Measurements from ENCODE around the gene HS3ST2.
"Not testable (repeated sequence)": the region's sequence is repeated elsewhere in the genome, so short reads cannot be mapped to it uniquely, and the experiment has no call there.

Gene HS3ST2

GRCh38 chr16:22885951-22886350 is 72.0 kb downstream of the HS3ST2 start:
- DNase-seq = no peak

GRCh38 chr16:22886927-22887326 is 73.0 kb downstream of the HS3ST2 start:
- DNase-seq = no peak

DNA sequence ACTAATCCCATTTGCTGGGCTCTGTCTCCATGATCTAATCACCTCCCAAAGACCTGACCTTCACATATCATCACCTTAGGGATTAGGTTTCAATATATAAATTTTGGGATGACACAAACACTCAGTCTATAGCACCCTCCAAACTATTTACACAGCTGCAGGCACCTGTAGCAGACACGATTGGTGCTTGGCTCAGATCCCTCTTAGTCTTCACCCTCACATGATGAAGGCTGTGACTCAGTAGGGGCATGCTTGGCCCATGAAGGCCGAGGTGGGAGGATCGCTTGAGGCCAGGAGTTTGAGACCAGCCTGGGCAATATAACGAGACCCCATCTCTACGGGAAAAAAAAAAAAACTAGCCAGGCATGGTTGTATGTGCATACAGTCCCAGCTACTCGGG is 73.5 kb downstream of the HS3ST2 start:
- no peak for DNase-seq

DNA sequence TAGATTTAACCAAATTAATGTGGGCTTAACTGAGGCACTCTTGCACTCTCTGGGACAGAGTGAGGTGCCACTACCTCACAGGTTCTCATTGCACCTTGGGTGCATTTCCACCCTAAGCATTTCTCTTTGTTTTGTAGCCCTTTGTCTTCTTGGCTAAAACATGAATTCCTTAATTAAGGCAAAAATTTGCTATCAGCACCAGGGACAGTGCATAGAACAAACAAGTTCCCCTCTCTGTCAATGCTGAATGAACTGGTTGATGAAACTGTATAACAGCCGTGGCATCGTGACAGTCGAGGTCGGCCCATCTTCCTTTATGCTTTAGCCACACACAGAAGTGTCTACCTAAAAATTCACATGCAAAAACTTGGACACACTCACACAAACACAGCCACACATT is 74.8 kb downstream of the HS3ST2 start:
- no peak for DNase-seq

DNA sequence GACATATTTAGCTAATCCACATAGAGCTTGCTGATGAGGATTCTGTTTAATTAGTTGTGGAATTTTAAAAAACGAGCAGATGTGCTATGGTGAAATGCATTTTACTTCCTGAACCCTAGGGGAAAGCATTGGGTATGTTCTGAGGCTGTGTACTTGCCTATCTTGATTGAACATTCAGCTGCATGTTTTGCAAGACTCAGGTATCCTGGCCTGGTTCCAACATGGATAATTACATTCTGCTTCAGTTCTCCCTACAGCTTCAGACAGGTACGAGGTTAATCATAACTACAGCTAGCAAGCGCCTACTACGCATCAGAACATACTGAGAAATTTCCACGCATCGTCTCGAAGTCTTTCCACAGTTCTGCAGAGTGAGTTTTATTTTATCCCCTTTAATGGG is 77.0 kb downstream of the HS3ST2 start:
- DNase-seq = no peak

- DNase-seq = no peak
These were observed 83.2 kb downstream of the HS3ST2 start for GRCh38 chr16:22897184-22897583.

DNA sequence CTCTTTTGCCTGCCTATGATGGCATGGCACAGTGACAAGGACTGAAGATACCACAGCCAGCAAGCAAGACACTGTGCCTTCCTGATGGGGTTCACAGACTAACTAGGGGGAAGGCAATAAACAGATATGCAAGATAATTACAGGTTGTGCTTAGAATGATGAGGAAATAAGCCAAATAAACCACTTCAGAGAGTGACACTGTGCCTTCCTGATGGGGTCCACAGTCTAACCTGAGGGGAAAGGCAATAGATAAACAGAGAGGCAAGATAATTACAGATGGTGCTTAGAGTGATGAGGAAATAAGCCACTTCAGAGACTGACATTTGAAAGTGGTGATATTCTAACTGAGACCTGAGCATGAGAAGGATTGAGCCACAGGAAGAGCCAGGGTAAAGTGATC is 84.2 kb downstream of the HS3ST2 start:
- no peak for DNase-seq

DNA sequence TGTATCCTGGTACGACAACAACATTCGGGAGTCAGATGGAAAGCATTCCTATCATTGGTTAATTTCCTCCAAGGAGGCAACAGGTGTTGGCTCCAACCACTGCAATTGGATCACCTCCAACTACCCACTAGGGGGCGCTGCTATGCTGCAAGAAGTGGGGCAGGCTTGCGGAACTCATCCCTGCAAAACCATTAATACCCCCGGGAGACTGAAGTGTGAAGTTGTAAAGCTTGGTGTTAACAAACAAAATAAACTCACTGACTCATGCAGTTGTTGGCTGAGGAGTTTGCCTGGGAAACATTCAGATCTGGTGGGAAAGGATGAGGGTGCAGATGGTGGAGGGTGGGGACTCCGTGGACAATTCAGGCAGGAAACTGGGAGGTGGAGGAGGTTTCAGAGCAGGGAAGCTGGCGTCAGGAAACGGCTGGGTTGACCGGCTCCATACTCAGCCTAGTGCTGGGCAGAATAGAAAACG is 84.9 kb downstream of the HS3ST2 start:
- peak; percentile 88 for DNase-seq

DNA sequence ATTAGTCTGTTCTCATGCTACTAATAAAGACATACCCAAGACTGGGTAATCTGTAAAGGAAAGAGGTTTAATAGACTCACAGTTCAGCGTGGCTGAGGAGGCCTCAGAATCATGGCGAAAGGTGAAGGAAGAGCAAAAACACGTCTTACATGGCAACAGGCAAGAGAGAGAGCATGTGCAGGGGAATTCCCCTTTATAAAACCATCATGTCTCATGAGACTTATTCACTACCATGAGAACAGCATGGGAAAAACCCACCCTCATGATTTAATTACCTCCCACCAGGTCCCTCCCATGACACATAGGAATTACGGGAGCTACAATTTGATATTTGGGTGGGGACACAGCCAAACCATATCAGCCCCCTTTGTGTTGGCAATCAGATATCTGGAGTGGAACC is 85.6 kb downstream of the HS3ST2 start:
- DNase-seq = not testable (repeated sequence)

DNA sequence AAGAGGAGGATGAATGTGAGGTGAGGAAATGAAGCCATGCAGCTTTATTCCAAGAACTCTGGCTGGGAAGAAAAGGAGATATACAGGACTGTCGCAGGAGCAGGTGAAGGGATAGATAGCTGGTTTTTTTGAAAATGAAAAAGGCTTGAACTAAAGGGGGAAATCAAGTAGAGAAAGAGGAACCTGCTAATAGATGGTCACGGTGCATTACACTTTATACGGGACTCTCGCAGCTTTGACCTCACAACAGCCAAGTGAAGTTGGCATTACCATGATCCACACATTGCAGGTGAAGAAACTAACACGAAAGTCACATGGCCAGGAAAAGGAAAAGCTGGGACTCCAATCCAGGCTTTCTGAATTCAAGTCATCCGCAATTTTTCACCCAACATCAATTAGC is 86.9 kb downstream of the HS3ST2 start:
- no peak for DNase-seq

DNA sequence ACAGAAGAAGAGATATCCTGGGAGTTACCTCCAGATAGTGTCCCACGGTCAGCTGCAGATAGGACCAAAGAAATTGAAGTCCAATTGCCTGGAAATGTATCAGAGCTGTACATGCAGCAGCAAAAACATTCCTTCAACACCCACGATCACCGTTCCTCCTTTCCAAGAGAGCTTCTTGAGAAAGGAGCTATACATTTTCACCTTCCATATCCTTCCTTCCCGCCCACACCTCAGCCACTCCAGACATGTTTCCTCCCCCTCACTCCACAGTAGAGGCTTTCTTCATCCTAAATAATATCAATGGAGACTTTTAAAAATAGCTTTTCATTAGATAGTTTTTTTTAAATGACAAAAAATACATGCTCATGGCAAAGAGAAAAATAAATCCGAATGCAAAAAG is 87.6 kb downstream of the HS3ST2 start:
- no peak for DNase-seq

- DNase-seq = no peak
These were observed 89.8 kb downstream of the HS3ST2 start for GRCh38 chr16:22903716-22904115.

DNA sequence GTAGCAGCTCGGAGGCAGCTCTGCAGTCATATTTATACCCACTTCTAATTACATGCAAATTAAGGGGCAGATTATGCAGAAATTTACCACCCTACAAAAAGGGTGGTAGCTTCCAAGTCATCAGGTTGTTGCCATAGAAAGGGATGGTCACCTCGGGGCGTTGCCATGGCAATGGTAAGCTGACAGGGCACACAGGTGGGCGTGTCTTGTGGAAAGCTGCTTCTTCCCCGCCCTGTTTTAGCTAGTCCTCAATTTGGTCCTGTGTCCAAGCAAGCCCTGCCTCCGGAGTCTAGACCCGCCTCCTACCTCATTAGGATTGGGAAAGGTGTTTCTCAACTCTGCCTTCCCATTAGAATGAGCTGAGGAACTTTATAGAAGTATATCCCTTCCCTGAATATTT is 98.7 kb downstream of the HS3ST2 start:
- no peak for DNase-seq

GRCh38 chr16:22915003-22915402 is 101.0 kb downstream of the HS3ST2 start:
- no peak for DNase-seq

DNA sequence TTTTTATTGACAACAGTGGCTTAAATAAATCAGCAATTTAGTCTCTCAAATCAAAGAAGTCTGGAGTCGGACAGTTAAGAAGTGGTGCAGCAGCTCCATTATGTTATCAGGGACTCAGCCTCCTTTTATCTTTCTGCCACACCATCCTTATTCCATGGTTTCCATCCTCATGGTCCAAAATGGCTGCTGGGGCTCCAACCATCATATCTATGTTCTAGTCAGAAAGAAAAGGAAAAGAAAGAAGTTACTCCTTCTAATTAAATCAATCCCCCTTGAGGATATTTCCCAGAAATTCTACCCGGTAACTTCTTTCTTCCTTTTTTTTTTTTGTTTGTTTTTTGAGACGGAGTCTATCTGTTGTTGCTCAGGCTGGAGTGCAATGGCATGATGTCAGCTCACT is 109.5 kb downstream of the HS3ST2 start:
- DNase-seq = no peak

DNA sequence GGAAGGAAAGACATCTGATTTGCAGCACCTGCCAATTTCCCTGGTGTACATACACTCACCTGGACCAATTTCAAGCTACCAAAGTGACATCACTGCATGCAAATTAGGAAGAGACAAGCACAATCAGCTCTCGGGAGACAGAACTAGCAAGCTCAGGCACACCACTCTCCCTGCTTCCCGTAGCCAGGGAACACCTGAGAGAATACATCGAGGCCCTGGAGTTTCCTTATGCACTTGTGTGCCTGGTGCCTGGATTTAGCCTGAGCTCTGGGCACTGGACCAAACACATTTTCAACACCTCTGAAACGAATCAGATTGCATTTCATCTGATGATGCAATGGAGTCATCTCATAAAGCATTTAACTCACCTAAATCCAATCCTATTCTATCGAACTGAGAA is 110.5 kb downstream of the HS3ST2 start:
- DNase-seq = no peak

GRCh38 chr16:22926105-22926751 is 112.3 kb downstream of the HS3ST2 start:
- DNase-seq = peak; percentile 39

DNA sequence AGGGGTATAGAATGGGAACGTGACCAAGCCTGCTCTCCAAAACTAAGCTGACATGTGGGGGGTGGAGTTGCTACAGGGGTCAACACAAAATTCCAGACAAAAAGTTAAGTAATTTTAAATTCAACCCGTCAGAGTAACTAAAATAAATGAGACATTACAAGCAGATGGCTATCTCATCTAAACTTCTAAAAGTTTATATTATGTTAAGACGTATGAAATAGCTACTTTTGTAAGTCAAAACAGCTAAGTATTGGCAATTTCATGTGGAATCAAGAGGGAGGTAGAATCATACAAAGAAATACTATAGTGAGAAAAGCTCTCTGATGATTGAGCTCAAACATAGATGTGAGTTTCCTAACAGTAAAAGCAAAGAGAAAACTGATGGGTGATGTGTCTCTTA is 113.3 kb downstream of the HS3ST2 start:
- DNase-seq = no peak

- DNase-seq = no peak
These were observed 115.0 kb downstream of the HS3ST2 start for GRCh38 chr16:22928882-22929435.

GRCh38 chr16:22929461-22929860 is 115.5 kb downstream of the HS3ST2 start:
- DNase-seq = no peak

GRCh38 chr16:22932032-22932771 is 118.2 kb downstream of the HS3ST2 start:
- no peak for DNase-seq

DNA sequence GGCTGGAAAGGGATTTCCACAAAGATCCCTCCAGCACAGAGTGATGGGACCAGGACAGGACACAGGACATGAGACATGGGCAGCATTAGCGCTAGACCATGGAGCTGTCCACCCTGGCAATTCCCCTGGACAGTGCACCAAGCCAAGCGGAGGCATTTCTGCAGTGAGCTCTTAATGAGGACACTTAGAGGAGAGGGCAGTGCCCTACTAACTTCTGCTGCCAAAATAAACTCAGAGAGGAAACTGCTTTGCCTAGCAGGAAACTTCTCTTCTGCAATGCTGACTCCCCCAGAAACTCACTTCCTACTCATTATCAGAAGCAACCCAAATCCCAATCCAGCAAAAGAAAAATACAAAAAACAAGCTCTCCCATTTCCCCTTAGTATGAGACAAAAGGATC is 119.2 kb downstream of the HS3ST2 start:
- DNase-seq = no peak

DNA sequence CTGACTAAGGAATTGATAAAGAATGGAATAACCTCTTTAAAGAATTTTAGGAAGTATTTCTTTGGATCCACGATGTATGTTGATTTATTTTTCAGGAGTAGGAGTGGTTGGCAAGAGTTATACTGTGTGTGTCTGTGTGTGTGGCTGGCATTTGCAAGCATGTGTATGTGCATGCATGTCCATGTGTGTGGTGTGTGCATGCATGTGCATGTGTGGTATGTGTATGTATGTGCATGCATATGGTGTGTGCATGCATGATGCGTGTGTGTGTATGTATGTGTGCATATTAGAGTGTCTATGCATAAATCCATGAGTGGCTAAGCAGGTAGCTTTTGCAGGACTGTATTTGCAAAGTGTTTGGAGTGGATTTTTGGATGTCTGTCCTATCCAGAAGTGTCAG is 120.8 kb downstream of the HS3ST2 start:
- DNase-seq = no peak

GRCh38 chr16:22937169-22937568 is 123.2 kb downstream of the HS3ST2 start:
- DNase-seq = no peak
